Fibroblast of pulmonary artery (primary cell): ENCODE data around the gene DCPS.
"Not testable (repeated sequence)": the region's sequence is repeated elsewhere in the genome, so short reads cannot be mapped to it uniquely, and the experiment has no call there.

Experiments used
- DNase-seq: peaks from one replicate; pipeline ENCODE4 v3.0.0-alpha.2; 2010; ENCODE audit warnings: low read depth
- H3K4me3 ChIP-seq: replicated peaks from 2 replicates; pipeline ENCODE4 v1.5.1; 2011; ENCODE audit warnings: low read depth, mild to moderate bottlenecking, control low read depth, low read length, moderate library complexity
- TF ChIP-seq, protein P1 (sequence below): IDR thresholded peaks from 2 replicates; pipeline ENCODE4 v1.5.1; 2011; ENCODE audit warnings: mild to moderate bottlenecking, control low read depth, low read length, inconsistent platforms; ENCODE audit errors: missing control alignments

Gene DCPS

GRCh38 chr11:126383339-126384335 is 79.8 kb downstream of the DCPS start:
- TF ChIP-seq, protein P1, sequence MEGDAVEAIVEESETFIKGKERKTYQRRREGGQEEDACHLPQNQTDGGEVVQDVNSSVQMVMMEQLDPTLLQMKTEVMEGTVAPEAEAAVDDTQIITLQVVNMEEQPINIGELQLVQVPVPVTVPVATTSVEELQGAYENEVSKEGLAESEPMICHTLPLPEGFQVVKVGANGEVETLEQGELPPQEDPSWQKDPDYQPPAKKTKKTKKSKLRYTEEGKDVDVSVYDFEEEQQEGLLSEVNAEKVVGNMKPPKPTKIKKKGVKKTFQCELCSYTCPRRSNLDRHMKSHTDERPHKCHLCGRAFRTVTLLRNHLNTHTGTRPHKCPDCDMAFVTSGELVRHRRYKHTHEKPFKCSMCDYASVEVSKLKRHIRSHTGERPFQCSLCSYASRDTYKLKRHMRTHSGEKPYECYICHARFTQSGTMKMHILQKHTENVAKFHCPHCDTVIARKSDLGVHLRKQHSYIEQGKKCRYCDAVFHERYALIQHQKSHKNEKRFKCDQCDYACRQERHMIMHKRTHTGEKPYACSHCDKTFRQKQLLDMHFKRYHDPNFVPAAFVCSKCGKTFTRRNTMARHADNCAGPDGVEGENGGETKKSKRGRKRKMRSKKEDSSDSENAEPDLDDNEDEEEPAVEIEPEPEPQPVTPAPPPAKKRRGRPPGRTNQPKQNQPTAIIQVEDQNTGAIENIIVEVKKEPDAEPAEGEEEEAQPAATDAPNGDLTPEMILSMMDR, result no peak
- H3K4me3 ChIP-seq, result no peak overlapping the region
- no peak for DNase-seq

DNA sequence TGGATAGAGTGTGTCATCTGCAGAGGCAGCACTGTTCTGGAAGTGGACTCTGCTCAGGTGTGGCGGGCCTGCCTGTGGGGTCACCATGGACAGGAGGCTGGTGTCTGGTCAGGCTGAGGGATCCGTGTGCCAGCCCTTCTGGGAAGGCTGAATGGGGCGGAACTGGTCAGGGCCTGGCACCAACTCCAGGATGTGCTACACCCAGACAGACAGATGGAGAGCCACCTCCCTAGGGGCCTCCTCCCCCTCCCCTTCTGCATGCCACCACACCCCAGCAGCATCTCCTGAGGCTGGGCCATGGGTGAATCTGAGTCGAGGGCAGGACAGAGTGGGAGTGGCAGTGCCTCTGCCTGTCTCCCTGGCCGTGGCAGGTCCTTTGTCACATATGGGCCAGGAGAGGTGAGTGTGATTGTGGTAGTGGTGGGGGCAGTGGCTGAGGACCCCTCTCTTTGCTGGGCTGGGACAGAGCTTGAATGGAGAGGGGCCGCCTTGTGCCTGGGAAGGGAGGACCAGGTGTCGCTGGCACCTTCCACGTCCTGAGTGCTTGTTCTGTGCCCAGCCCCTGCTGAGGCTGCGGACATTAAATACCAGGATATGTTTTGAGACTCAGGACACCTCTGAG is 80.7 kb downstream of the DCPS start:
- H3K4me3 ChIP-seq, result no peak overlapping the region
- TF ChIP-seq, protein P1, result no peak
- no peak for DNase-seq

GRCh38 chr11:126385991-126386728 is 82.3 kb downstream of the DCPS start:
- H3K4me3 ChIP-seq, result no peak overlapping the region
- no peak for DNase-seq
- TF ChIP-seq, protein P1, result no peak

DNA sequence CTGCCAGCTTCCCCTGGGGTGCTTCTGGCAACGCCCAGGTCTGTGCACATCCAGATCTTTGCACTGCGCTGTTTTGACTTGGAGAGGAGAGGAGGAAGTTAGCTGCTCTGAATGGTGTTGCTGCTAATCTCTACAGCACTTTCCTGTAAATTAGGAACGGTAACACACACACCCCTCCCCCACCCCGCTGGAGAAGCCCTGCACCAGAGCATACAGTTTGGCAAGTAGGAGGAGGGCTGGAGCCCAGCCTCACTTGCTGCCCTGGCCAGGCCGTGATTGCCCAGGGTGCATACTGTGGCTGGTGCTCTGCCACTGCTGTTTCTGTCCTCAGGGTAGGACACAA is 82.8 kb downstream of the DCPS start:
- not testable (repeated sequence) for DNase-seq, H3K4me3 ChIP-seq

GRCh38 chr11:126387857-126388256 is 84.0 kb downstream of the DCPS start:
- H3K4me3 ChIP-seq, result no peak overlapping the region
- TF ChIP-seq, protein P1, result no peak
- no peak for DNase-seq

GRCh38 chr11:126390272-126390867 is 86.5 kb downstream of the DCPS start:
- TF ChIP-seq, protein P1, result no peak
- no peak overlapping the region for H3K4me3 ChIP-seq
- DNase-seq, result no peak
